Glutamatergic neuron (in vitro differentiated cells): ENCODE results near the gene CERS6. TPM values are rescaled to one million over a fixed set of nuclear protein-coding genes. Genes with fewer than 3 reads are reported as not detected.

Experiments
- DNase-seq: peaks from one replicate; pipeline ENCODE4 v3.0.0; 2022
- H3K27ac Mint-ChIP-seq: one replicate; pipeline ENCODE4 v1.8.0; 2020; ENCODE audit warnings: mild to moderate bottlenecking, mixed read lengths, inconsistent platforms; ENCODE audit not compliant: unreplicated experiment
- H3K27me3 Mint-ChIP-seq: one replicate; pipeline ENCODE4 v1.8.0; 2020; ENCODE audit warnings: mild to moderate bottlenecking, moderate library complexity, mixed read lengths, inconsistent platforms; ENCODE audit not compliant: unreplicated experiment
- H3K36me3 Mint-ChIP-seq: one replicate; pipeline ENCODE4 v1.8.0; 2020; ENCODE audit warnings: mild to moderate bottlenecking, mixed read lengths, inconsistent platforms; ENCODE audit not compliant: unreplicated experiment
- H3K4me1 Mint-ChIP-seq: one replicate; pipeline ENCODE4 v1.8.0; 2020; ENCODE audit warnings: mild to moderate bottlenecking, low read depth, mixed read lengths, inconsistent platforms; ENCODE audit not compliant: unreplicated experiment
- H3K4me3 Mint-ChIP-seq: one replicate; pipeline ENCODE4 v1.8.0; 2020; ENCODE audit warnings: mild to moderate bottlenecking, mixed read lengths, inconsistent platforms; ENCODE audit not compliant: unreplicated experiment
- H3K9me3 Mint-ChIP-seq: one replicate; pipeline ENCODE4 v1.8.0; 2020; ENCODE audit warnings: mild to moderate bottlenecking, moderate library complexity, mixed read lengths, inconsistent platforms; ENCODE audit not compliant: unreplicated experiment
- total RNA-seq: library from RNA; stranded (reverse); fragmentation: NEBNext Ultra II Directional; extraction: Animal tissue kit (Norgen Biotek cat#: 25700); gene quantifications from one replicate; pipeline ENCODE4 v1.2.1, GENCODE V29; 2021; ENCODE audit not compliant: unreplicated experiment
- TF ChIP-seq, protein P1 (sequence below): fragments of 200-600 bp; sonication (generic); IDR thresholded peaks from one replicate; pipeline ENCODE4 v1.5.0; 2021; ENCODE audit not compliant: partially characterized antibody, unreplicated experiment

Gene CERS6
- total RNA-seq, 1 donor from 2014 or later = 143 TPM

DNA sequence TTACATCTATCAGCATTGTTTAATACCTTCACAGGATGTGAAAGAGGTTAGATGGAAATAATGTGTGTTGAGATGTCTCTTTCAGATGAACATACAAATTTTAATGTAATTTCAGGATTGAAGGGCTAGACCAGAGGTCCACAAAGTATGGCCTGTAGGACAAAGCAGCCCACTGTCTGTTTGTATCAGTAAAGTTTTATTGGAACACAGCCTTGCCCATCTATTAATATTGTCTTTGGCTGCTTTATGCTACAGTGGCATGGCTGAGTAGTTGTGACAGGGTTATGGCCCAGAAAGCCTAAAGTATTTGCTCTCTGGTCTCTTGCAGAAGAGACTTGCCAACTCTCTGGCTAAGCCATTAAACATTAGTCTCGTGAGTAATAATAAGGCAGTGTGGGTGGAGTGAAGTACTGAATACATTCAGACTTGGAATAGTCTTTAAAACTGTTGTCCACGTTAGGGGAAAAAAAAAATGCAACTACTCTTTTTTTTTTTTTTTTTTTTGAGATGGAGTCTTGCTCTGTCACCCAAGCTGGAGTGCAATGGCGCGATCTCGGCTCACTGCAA is 271.9 kb downstream of the CERS6 start:
- peaks cover 10% of the 10 kb centered on the region for H3K36me3 Mint-ChIP-seq
- no peak for DNase-seq
- H3K4me1 Mint-ChIP-seq = peaks cover 23% of the 10 kb centered on the region
- no peak overlapping the region for H3K27ac Mint-ChIP-seq
- no peak overlapping the region for H3K4me3 Mint-ChIP-seq
- H3K27me3 Mint-ChIP-seq = no peaks in the 10 kb centered on the region
- TF ChIP-seq, protein P1, sequence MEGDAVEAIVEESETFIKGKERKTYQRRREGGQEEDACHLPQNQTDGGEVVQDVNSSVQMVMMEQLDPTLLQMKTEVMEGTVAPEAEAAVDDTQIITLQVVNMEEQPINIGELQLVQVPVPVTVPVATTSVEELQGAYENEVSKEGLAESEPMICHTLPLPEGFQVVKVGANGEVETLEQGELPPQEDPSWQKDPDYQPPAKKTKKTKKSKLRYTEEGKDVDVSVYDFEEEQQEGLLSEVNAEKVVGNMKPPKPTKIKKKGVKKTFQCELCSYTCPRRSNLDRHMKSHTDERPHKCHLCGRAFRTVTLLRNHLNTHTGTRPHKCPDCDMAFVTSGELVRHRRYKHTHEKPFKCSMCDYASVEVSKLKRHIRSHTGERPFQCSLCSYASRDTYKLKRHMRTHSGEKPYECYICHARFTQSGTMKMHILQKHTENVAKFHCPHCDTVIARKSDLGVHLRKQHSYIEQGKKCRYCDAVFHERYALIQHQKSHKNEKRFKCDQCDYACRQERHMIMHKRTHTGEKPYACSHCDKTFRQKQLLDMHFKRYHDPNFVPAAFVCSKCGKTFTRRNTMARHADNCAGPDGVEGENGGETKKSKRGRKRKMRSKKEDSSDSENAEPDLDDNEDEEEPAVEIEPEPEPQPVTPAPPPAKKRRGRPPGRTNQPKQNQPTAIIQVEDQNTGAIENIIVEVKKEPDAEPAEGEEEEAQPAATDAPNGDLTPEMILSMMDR = no peak
- peaks cover 5% of the 10 kb centered on the region for H3K9me3 Mint-ChIP-seq

DNA sequence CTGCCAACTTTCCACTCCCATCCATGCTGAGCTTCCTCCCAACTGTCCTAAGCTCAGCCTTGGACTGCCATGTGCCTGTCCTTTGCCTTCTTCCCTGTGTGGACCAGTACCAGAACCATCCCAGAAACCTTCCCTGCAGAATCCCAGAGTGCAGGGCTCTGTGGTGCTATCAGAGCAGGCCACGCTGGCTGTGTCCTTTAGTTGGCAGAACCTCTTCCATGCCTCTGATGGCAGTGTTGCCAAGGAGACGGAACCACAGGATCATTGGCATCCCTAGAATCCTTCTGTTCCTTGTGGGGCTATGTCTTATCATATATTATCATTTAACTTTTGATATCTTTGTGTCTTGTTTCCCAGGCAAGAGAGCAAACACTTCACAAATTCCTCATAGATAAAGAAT is 273.4 kb downstream of the CERS6 start:
- H3K27me3 Mint-ChIP-seq = no peaks in the 10 kb centered on the region
- no peak overlapping the region for H3K4me3 Mint-ChIP-seq
- peaks cover 2% of the 10 kb centered on the region for H3K9me3 Mint-ChIP-seq
- H3K36me3 Mint-ChIP-seq = no peaks in the 10 kb centered on the region
- no peak for DNase-seq
- peaks cover 23% of the 10 kb centered on the region for H3K4me1 Mint-ChIP-seq
- no peak overlapping the region for H3K27ac Mint-ChIP-seq
- TF ChIP-seq, protein P1 = no peak

DNA sequence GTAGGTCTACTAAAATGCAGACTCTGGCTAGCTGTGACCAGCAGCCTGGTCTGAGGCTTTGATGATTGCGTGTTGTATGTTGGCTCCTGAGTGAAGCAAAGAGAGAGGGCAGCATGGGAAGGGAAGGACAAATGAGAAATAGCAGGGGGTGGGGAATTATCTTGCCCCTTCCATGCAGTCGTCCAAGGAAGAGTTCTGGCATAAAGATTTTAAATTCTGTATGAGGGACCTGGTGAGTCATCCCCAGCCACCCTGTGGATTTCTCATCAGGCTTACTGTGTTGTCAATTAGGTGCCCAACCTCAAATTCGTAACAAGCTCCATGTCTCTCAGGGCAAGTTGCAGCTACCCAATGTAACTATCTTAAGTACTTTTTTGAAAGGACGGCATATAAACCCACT is 274.3 kb downstream of the CERS6 start:
- peaks cover 23% of the 10 kb centered on the region for H3K4me1 Mint-ChIP-seq
- peak overlapping the region; percentile 16 for H3K27ac Mint-ChIP-seq
- peaks cover 2% of the 10 kb centered on the region for H3K9me3 Mint-ChIP-seq
- no peak overlapping the region for H3K4me3 Mint-ChIP-seq
- DNase-seq = no peak
- no peaks in the 10 kb centered on the region for H3K36me3 Mint-ChIP-seq
- H3K27me3 Mint-ChIP-seq = no peaks in the 10 kb centered on the region
- TF ChIP-seq, protein P1 = no peak

DNA sequence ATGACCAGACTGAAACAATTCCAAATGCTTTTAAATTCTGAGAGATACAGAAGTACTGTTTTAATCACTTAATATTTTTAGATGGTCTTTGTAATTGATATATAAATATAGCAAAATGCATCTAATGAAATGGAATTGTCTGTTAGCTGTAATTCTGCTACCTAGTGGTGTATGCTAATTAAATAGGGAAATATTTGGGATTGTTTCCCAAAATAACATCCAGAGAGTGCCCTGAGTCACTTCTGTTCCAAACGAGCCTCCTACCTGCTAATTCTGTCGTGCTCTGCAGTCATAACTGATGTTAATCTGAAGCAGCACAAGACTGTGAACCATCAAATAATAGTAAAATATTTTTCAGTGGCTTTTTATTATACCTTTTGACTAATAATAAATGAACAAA is 274.9 kb downstream of the CERS6 start:
- no peaks in the 10 kb centered on the region for H3K27me3 Mint-ChIP-seq

DNA sequence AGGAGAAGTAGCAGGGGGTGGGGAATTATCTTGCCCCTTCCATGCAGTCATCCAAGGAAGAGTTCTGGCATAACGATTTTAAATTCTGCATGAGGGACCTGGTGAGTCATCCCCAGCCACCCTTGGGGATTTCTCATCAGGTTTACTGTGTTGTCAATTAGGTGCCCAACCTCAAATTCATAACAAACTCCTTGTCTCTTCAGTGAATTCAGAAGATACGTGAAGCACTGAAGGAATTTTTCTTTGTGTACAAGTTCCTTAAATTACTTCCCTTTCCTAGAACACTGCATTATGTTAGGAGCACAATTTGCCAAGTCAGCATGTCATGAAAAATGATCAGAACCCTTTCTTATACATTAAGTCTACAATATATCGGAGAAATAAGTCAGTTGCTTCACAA is 275.5 kb downstream of the CERS6 start:
- no peak for DNase-seq
- H3K4me1 Mint-ChIP-seq = peaks cover 26% of the 10 kb centered on the region
- H3K36me3 Mint-ChIP-seq = no peaks in the 10 kb centered on the region
- H3K9me3 Mint-ChIP-seq = peaks cover 2% of the 10 kb centered on the region
- H3K27me3 Mint-ChIP-seq = no peaks in the 10 kb centered on the region
- no peak overlapping the region for H3K27ac Mint-ChIP-seq
- no peak overlapping the region for H3K4me3 Mint-ChIP-seq
- TF ChIP-seq, protein P1 = no peak

More for the DNA sequence above, 274.9 kb downstream of the CERS6 start:
- Mint-ChIP-seq H3K9me3 (peaks cover 2% of the 10 kb centered on the region), H3K4me1 (peaks cover 23% of the 10 kb centered on the region), H3K27ac (no peak overlapping the region), H3K36me3 (no peaks in the 10 kb centered on the region), H3K4me3 (no peak overlapping the region)
- TF ChIP-seq, protein P1 = no peak
- no peak for DNase-seq
